SU-DHL-6 (cell line): ENCODE data around the gene BIN1.

Source experiments
- EZH2phosphoT487 ChIP-seq: fragments of 200-600 bp; sonication (generic), shearing (Covaris generic); conservative IDR thresholded peaks from 2 replicates; pipeline ENCODE4 v1.6.1; 2018; ENCODE audit warnings: mild to moderate bottlenecking, antibody characterized with exemption, low read length, moderate library complexity, mixed read lengths
- TF ChIP-seq, protein P1 (sequence below): fragments of 200-600 bp; sonication (generic); IDR thresholded peaks from one replicate; pipeline ENCODE4 v1.5.1; 2017; ENCODE audit warnings: antibody characterized with exemption, mild to moderate bottlenecking, low read length, moderate library complexity; ENCODE audit not compliant: insufficient read depth, poor library complexity, severe bottlenecking

- TF ChIP-seq, protein P1, sequence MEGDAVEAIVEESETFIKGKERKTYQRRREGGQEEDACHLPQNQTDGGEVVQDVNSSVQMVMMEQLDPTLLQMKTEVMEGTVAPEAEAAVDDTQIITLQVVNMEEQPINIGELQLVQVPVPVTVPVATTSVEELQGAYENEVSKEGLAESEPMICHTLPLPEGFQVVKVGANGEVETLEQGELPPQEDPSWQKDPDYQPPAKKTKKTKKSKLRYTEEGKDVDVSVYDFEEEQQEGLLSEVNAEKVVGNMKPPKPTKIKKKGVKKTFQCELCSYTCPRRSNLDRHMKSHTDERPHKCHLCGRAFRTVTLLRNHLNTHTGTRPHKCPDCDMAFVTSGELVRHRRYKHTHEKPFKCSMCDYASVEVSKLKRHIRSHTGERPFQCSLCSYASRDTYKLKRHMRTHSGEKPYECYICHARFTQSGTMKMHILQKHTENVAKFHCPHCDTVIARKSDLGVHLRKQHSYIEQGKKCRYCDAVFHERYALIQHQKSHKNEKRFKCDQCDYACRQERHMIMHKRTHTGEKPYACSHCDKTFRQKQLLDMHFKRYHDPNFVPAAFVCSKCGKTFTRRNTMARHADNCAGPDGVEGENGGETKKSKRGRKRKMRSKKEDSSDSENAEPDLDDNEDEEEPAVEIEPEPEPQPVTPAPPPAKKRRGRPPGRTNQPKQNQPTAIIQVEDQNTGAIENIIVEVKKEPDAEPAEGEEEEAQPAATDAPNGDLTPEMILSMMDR: no peak
- TF ChIP-seq EZH2phosphoT487: no peak
Observed at GRCh38 chr2:127103243-127104165, 3.5 kb downstream of the BIN1 start.
